Lower leg skin (tissue), 4 donors: Measurements from ENCODE around the gene TNPO1. TPM values are rescaled to one million over a fixed set of nuclear protein-coding genes. Genes with fewer than 3 reads are reported as not detected.

ENCODE experiments used
- DNase-seq, 2 donors: peaks; one replicate each; pipeline ENCODE4 v3.0.0-alpha.2; 2019; ENCODE audit warnings: low spot score in 2 of 2
- H3K4me3 ChIP-seq: fragments of 200-600 bp; sonication (generic); 2 replicates; pipeline ENCODE4 v1.5.1; 2017; ENCODE audit warnings: mild to moderate bottlenecking, low read depth; ENCODE audit not compliant: poor library complexity, severe bottlenecking
- POLR2A ChIP-seq, 2 donors: fragments of 450-650 bp; IDR thresholded peaks; one replicate each; pipeline ENCODE4 v1.6.1; 2016 to 2017; ENCODE audit warnings: antibody characterized with exemption in 2 of 2, mild to moderate bottlenecking in 1 of 2, moderate library complexity in 1 of 2
- WGBS, 2 donors: methylation state at CpG; one replicate each; pipeline ENCODE4 v1.1.5; 2018; 5-methylcytosine and 5-hydroxymethylcytosine counted together
- intact Hi-C: fragments of 100-400 bp; cut with DNase I; formaldehyde crosslinking; loops from one replicate; pipeline ENCODE4 v1.15.0; 2023; ENCODE audit warnings: low total_unique reads
- microRNA-seq, 2 donors: library from miRNA; unstranded; fragments of <30 nt; microRNA quantifications; one replicate each; pipeline ENCODE4, GENCODE V29; 2016; ENCODE audit warnings: borderline replicate concordance in 2 of 2, borderline number of aligned reads in 1 of 2
- total RNA-seq, 4 donors: library from RNA; depleted of rRNA; stranded (reverse); fragments of >200 nt; gene quantifications; one replicate each; pipeline ENCODE4 v1.1.0, GENCODE V29; 2016
- TF ChIP-seq, protein P1 (sequence below), 3 donors: fragments of 450-650 bp; IDR thresholded peaks; one replicate each; pipeline ENCODE4 v1.5.1; 2016; ENCODE audit warnings: antibody characterized with exemption in 3 of 3, mild to moderate bottlenecking in 3 of 3, moderate library complexity in 2 of 3

The TNPO1 gene
- total RNA-seq, 4 donors from 2014 or later = 55.5 to 83.4 (median 66.2) TPM

DNA sequence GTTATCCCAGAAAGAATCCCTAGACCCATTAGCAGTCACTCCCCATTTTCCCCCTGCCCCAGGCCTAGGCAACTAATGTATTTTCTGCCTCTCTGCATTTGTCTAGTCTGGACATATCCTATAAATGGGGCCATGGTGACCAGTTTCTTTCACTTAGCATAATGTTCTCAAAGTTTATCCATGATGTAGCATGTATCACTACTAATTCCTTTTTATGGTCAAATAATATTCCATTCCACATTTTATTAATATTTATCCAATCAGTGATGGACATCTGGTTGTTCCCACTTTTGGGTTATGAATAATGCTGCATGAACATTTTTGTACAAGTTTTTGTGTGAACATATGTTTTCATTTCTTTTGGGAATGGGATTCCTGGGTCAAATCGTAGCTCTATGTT is 140.9 kb downstream of the TNPO1 start:
- no peak overlapping the region for H3K4me3 ChIP-seq
- WGBS, 2 donors = 65 to 69% methylated on average over 1 of the region's 1 CpG
- DNase-seq = no peak
- intact Hi-C loops = no loop called here
- TF ChIP-seq, protein P1, sequence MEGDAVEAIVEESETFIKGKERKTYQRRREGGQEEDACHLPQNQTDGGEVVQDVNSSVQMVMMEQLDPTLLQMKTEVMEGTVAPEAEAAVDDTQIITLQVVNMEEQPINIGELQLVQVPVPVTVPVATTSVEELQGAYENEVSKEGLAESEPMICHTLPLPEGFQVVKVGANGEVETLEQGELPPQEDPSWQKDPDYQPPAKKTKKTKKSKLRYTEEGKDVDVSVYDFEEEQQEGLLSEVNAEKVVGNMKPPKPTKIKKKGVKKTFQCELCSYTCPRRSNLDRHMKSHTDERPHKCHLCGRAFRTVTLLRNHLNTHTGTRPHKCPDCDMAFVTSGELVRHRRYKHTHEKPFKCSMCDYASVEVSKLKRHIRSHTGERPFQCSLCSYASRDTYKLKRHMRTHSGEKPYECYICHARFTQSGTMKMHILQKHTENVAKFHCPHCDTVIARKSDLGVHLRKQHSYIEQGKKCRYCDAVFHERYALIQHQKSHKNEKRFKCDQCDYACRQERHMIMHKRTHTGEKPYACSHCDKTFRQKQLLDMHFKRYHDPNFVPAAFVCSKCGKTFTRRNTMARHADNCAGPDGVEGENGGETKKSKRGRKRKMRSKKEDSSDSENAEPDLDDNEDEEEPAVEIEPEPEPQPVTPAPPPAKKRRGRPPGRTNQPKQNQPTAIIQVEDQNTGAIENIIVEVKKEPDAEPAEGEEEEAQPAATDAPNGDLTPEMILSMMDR (IDR thresholded peaks at IDR 0.05) = no peak
- TF ChIP-seq POLR2A (IDR thresholded peaks at IDR 0.05) = no peak

DNA sequence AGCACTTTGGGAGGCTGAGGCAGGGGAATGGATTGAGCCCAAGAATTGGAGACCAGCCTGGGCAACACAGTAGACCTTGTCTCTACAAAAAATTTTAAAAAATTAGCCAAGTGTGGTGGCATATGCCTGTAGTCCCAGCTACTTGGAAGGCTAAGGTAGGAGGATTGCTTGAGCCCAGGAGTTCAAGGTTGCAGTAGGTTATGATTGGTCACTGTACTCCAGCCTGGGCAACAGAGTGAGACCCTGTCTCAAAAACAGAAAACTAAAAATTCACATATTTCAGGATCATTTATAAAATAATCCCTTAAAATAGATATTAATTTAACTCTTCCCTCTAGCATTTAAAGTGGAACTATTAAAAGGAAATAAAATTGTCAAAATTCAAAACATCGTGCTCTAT is 142.8 kb downstream of the TNPO1 start:
- no peak for DNase-seq
- H3K4me3 ChIP-seq = no peak overlapping the region
- 94 to 96% methylated on average over 1 of the region's 1 CpG for WGBS, 2 donors
- TF ChIP-seq, protein P1 (IDR thresholded peaks at IDR 0.05) = no peak
- TF ChIP-seq POLR2A (IDR thresholded peaks at IDR 0.05) = no peak
- intact Hi-C loops = no loop called here

Small RNAs within 50 kb of the gene (microRNA-seq; reads per million reads assigned to microRNA genes)
- 0 to 0.68 reads per million in 2 donors for gene MIR4804

Other genes starting within 250 kb of the TNPO1 start
- 10 to 100 TPM; 22.1 to 30.7 (median 30.1) TPM for gene FCHO2, start 139.4 kb downstream of the TNPO1 start, total RNA-seq